IMR-90 (cell line): ENCODE data around the gene RYR1. TPM values are rescaled to one million over a fixed set of nuclear protein-coding genes. Genes with fewer than 3 reads are reported as not detected.

Source experiments
- ATAC-seq: fragments of 200-7000 bp; cut with Tn5 transposase; 2 replicates; pipeline ENCODE4 v1.9.1; 2020; ENCODE audit warnings: low read depth, mild to moderate bottlenecking, moderate library complexity
- BruUV-seq: library from RNA; stranded (reverse); fragments of 400-500 nt; replicated peaks from 2 replicates; lab custom pipeline; 2021; lab: Mats Ljungman, UMichigan
- CTCF ChIA-PET: fragments of 300-600 bp; formaldehyde crosslinking; extraction: SDS; loops from one replicate; lab custom pipeline; 2021; ENCODE audit warnings: antibody characterized with exemption; lab: Yijun Ruan, JAX
- POLR2A ChIA-PET: fragments of 300-600 bp; sonication (Branson Sonifier 250); formaldehyde crosslinking; loops from one replicate; lab custom pipeline; 2022; ENCODE audit warnings: antibody characterized with exemption; ENCODE audit not compliant: unreplicated experiment; lab: Charles Lee
- DNase-seq: peaks from one replicate; pipeline ENCODE4 v3.0.0; 2013
- H2AFZ ChIP-seq: replicated peaks from 2 replicates; pipeline ENCODE3; 2013; ENCODE audit warnings: low read length, mild to moderate bottlenecking; ENCODE audit not compliant: poor library complexity
- H2AK5ac ChIP-seq: 2 replicates; pipeline ENCODE4 v1.6.1; 2013; ENCODE audit warnings: low read depth, low read length, inconsistent platforms
- H2AK9ac ChIP-seq: replicated peaks from 2 replicates; pipeline ENCODE3; 2013; ENCODE audit warnings: mild to moderate bottlenecking, low read depth, low read length, moderate library complexity; ENCODE audit not compliant: poor library complexity
- H2BK120ac ChIP-seq: 2 replicates; pipeline ENCODE4 v1.6.1; 2013; ENCODE audit warnings: low read depth, low read length, inconsistent platforms
- H2BK15ac ChIP-seq: 3 replicates; pipeline ENCODE4 v1.6.1; 2013; ENCODE audit warnings: low read depth, low read length, inconsistent platforms
- H2BK20ac ChIP-seq: 2 replicates; pipeline ENCODE4 v1.6.1; 2013; ENCODE audit warnings: low read depth, mild to moderate bottlenecking, inconsistent platforms, low read length, moderate library complexity
- H2BK5ac ChIP-seq: 2 replicates; pipeline ENCODE4 v1.6.1; 2013; ENCODE audit warnings: mild to moderate bottlenecking, low read depth, low read length, inconsistent platforms; ENCODE audit not compliant: poor library complexity, severe bottlenecking
- H3K14ac ChIP-seq: replicated peaks from 2 replicates; pipeline ENCODE4 v1.6.1; 2013; ENCODE audit warnings: low read depth, low read length, inconsistent platforms
- H3K18ac ChIP-seq: 2 replicates; pipeline ENCODE4 v1.6.1; 2013; ENCODE audit warnings: low read depth, low read length, control low read depth
- H3K23ac ChIP-seq: 2 replicates; pipeline ENCODE4 v1.6.1; 2013; ENCODE audit warnings: low read depth, low read length, inconsistent platforms
- H3K27ac ChIP-seq: 2 replicates; pipeline ENCODE4 v1.5.1; 2013; ENCODE audit warnings: mild to moderate bottlenecking, control low read depth, low read length; ENCODE audit not compliant: insufficient read depth
- H3K27me3 ChIP-seq: 2 replicates; pipeline ENCODE4 v1.6.1; 2013; ENCODE audit warnings: low read length; ENCODE audit not compliant: control insufficient read depth, insufficient read depth
- H3K36me3 ChIP-seq: 2 replicates; pipeline ENCODE4 v1.6.1; 2013; ENCODE audit warnings: low read length, mixed read lengths; ENCODE audit not compliant: control insufficient read depth, insufficient read depth
- H3K4ac ChIP-seq: 2 replicates; pipeline ENCODE4 v1.6.1; 2013; ENCODE audit warnings: low read depth, low read length, inconsistent platforms
- H3K4me1 ChIP-seq: 2 replicates; pipeline ENCODE4 v1.6.1; 2013; ENCODE audit warnings: low read length, mixed read lengths; ENCODE audit not compliant: control insufficient read depth, insufficient read depth
- H3K4me2 ChIP-seq: 2 replicates; pipeline ENCODE4 v1.6.1; 2013; ENCODE audit warnings: low read depth, mild to moderate bottlenecking, control low read depth, low read length, moderate library complexity
- H3K4me3 ChIP-seq: 2 replicates; pipeline ENCODE4 v1.5.1; 2013; ENCODE audit warnings: low read depth, mild to moderate bottlenecking, control low read depth, low read length, moderate library complexity; ENCODE audit not compliant: insufficient read depth
- H3K56ac ChIP-seq: 2 replicates; pipeline ENCODE4 v1.6.1; 2013; ENCODE audit warnings: low read length, inconsistent platforms; ENCODE audit not compliant: insufficient read depth; ENCODE audit errors: extremely low read depth
- H3K79me1 ChIP-seq, 2 experiments: 2 replicates each; pipeline ENCODE4 v1.6.1; 2013; ENCODE audit warnings: low read length in 2 of 2, inconsistent platforms in 1 of 2, low read depth in 1 of 2
- H3K9ac ChIP-seq: 2 replicates; pipeline ENCODE4 v1.6.1; 2013; ENCODE audit warnings: low read depth, low read length, control low read depth
- H3K9me1 ChIP-seq: 2 replicates; pipeline ENCODE4 v1.6.1; 2013; ENCODE audit warnings: low read length, inconsistent platforms; ENCODE audit not compliant: insufficient read depth
- H3K9me3 ChIP-seq: 2 replicates; pipeline ENCODE4 v1.6.1; 2013; ENCODE audit warnings: low read length; ENCODE audit not compliant: control insufficient read depth, insufficient read depth
- H4K20me1 ChIP-seq: 2 replicates; pipeline ENCODE4 v1.6.1; 2013; ENCODE audit warnings: low read length, inconsistent platforms; ENCODE audit not compliant: insufficient read depth
- H4K5ac ChIP-seq: 2 replicates; pipeline ENCODE4 v1.6.1; 2013; ENCODE audit warnings: mild to moderate bottlenecking, low read depth, low read length, control low read depth
- H4K8ac ChIP-seq, 2 experiments: 2 replicates each; pipeline ENCODE4 v1.6.1; 2013; ENCODE audit warnings: low read depth in 2 of 2, low read length in 2 of 2, control low read depth in 1 of 2, inconsistent platforms in 1 of 2
- H4K91ac ChIP-seq: 2 replicates; pipeline ENCODE4 v1.6.1; 2013; ENCODE audit warnings: low read depth, low read length, inconsistent platforms; ENCODE audit not compliant: insufficient read depth
- BHLHE40 ChIP-seq: fragments of 150-350 bp; IDR thresholded peaks from 2 replicates; pipeline ENCODE4 v1.6.1; 2016; ENCODE audit warnings: mild to moderate bottlenecking, low read depth, low read length
- CEBPB ChIP-seq: IDR thresholded peaks from 2 replicates; pipeline ENCODE4 v1.6.1; 2012; ENCODE audit warnings: low read depth, low read length, improper control_type of control experiment
- CHD1 ChIP-seq: IDR thresholded peaks from 2 replicates; pipeline ENCODE4 v1.6.1; 2012; ENCODE audit warnings: low read depth, low read length, improper control_type of control experiment
- CTCF ChIP-seq: conservative IDR thresholded peaks from 2 replicates; pipeline ENCODE4 v1.5.1; 2012; ENCODE audit warnings: mild to moderate bottlenecking, low read depth, low read length, improper control_type of control experiment
- MAFK ChIP-seq: IDR thresholded peaks from 2 replicates; pipeline ENCODE4 v1.6.1; 2012; ENCODE audit warnings: low read depth, low read length, improper control_type of control experiment
- RAD21 ChIP-seq: IDR thresholded peaks from 2 replicates; pipeline ENCODE4 v1.6.1; 2012; ENCODE audit warnings: low read length, improper control_type of control experiment
- RFX5 ChIP-seq: IDR thresholded peaks from 2 replicates; pipeline ENCODE4 v1.8.0; 2012; ENCODE audit warnings: low read depth, mild to moderate bottlenecking, low read length, moderate library complexity
- WGBS, 2 experiments: methylation state at CpG; one replicate each; pipeline versions ENCODE4 v1.1.5 to v1.1.7; 2013; ENCODE audit warnings: missing lambda C conversion rate in 2 of 2; ENCODE audit not compliant: insufficient read length in 1 of 2; ENCODE audit errors: extremely low coverage in 2 of 2; 5-methylcytosine and 5-hydroxymethylcytosine counted together
- dilution Hi-C: fragments of 300-500 bp; cut with HindIII; formaldehyde crosslinking; loops from one replicate; pipeline ENCODE4 v1.14.3; 2018; ENCODE audit warnings: low sequenced_read_pairs; ENCODE audit not compliant: unreplicated experiment
- in situ Hi-C: fragments of 300-500 bp; cut with MboI; formaldehyde crosslinking; loops from 3 replicates; pipeline ENCODE4 v1.14.3; 2019; ENCODE audit warnings: low sequenced_read_pairs, inconsistent platforms, mixed read lengths
- intact Hi-C: fragments of 100-400 bp; cut with micrococcal nuclease; formaldehyde crosslinking; loops from 2 replicates; pipeline ENCODE4 v1.10.0; 2022
- polyA plus RNA-seq, 3 experiments: library from polyadenylated mRNA; depleted of rRNA; stranded (reverse); fragments of >200 nt; gene quantifications; 2 replicates each; pipeline ENCODE4 v1.2.3, GENCODE V29; 2012; ENCODE audit warnings: low replicate concordance in 1 of 3
- total RNA-seq: library from RNA; depleted of rRNA; stranded (reverse); fragments of >200 nt; gene quantifications from 2 replicates; pipeline ENCODE4 v1.2.3, GENCODE V29; 2012

Gene RYR1
- total and polyA plus RNA-seq, 2 of the 4 experiments (the other 2 are of a cell fraction), result not detected

DNA sequence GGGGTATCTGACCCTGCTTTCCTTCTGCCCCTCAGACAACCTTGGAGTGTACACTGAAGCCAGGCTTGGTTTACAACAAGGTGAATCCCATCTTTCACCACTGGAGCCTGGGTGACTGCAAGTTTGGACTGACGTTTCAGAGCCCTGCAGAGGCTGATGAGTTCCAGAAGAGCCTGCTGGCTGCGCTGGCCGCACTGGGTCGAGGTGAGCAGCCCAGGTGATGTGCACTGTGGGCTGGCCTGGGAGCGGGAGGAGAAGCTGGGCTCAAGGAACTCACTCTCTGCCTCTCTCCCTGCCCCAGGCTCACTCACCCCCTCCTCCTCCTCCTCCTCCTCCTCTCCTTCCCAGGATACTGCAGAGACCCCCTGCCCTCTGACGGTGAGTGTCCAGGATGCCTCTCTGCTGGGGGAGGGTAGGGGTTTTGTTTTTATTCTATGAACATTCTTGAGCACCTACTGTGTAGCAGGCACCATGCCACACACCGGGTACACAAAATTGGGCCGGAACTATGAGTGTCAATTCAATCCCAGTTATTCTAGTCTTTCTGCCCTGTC lies 41.5 kb upstream of the RYR1 start:
- Histone ChIP-seq H4K91ac (no peak overlapping the region), H2AFZ (no peak overlapping the region), H4K20me1 (peaks cover 8% of the 10 kb centered on the region; the same call in 1 of the 2 replicates), H4K5ac (no peak overlapping the region), H2AK9ac (peak overlapping the region; percentile 61), H2BK5ac (no peak overlapping the region), H3K27ac (no peak overlapping the region), H2BK20ac (no peak overlapping the region), H3K9ac (no peak overlapping the region), H3K18ac (no peak overlapping the region), H3K79me1 (peaks cover 11 to 35% of the 10 kb centered on the region in 2 experiments; a peak in 3 of 4 replicates), H2BK120ac (no peak overlapping the region), H3K9me1 (peaks cover 7% of the 10 kb centered on the region), H3K9me3 (no peaks in the 10 kb centered on the region), H3K4ac (no peak overlapping the region), H2AK5ac (peak overlapping the region; percentile 8), H4K8ac (no peak overlapping the region), H3K56ac (no peak overlapping the region), H3K23ac (0 out of 2 replicates have a peak overlapping the region, but pooled peaks have one; percentile 24), H3K27me3 (no peaks in the 10 kb centered on the region), H3K4me1 (peaks cover 4% of the 10 kb centered on the region), H2BK15ac (no peak overlapping the region), H3K36me3 (peaks cover 25% of the 10 kb centered on the region), H3K4me3 (no peak overlapping the region), H3K14ac (no peak overlapping the region), H3K4me2 (no peak overlapping the region)
- ChIA-PET CTCF (interaction anchor here (1.0 kb wide), 1 partner anchor 11 kb away, joined by 3 read pairs; the partner anchor contains the start of gene FAM98C), POLR2A (no interaction called here)
- TF ChIP-seq CEBPB, result no peak
- TF ChIP-seq BHLHE40, result no peak
- no peak for TF ChIP-seq RAD21
- TF ChIP-seq CHD1, result no peak
- no peak for TF ChIP-seq CTCF
- TF ChIP-seq MAFK, result no peak
- no peak for TF ChIP-seq RFX5
- dilution Hi-C loops (no loop called here), intact Hi-C loops (no loop called here), in situ Hi-C loops (no loop called here)
- DNase-seq, result no peak
- WGBS, 2 experiments, result 80% methylated on average over 2 of the region's 8 CpGs; no CpG with 5 or more reads in 1 of the 2 experiments
- BruUV-seq, result no TSS peak
- no peak for ATAC-seq
